Activated CD4-positive, alpha-beta T cell treated with anti-CD3 and anti-CD28 coated beads for 48 hours (primary cell): ENCODE results near the gene CYGB.

Experiments
- DNase-seq: peaks from one replicate; pipeline ENCODE4 v3.0.0-alpha.2; 2020

The CYGB gene

GRCh38 chr17:76537578-76538280, at the start of gene CYGB:
CYGB (minus strand) TSS chr17:76537709; CDS start chr17:76537542, 167 bp downstream.
- DNase-seq: no peak

- no peak for DNase-seq
Measured at GRCh38 chr17:76586741-76587487, 49.4 kb upstream of the CYGB start.

DNA sequence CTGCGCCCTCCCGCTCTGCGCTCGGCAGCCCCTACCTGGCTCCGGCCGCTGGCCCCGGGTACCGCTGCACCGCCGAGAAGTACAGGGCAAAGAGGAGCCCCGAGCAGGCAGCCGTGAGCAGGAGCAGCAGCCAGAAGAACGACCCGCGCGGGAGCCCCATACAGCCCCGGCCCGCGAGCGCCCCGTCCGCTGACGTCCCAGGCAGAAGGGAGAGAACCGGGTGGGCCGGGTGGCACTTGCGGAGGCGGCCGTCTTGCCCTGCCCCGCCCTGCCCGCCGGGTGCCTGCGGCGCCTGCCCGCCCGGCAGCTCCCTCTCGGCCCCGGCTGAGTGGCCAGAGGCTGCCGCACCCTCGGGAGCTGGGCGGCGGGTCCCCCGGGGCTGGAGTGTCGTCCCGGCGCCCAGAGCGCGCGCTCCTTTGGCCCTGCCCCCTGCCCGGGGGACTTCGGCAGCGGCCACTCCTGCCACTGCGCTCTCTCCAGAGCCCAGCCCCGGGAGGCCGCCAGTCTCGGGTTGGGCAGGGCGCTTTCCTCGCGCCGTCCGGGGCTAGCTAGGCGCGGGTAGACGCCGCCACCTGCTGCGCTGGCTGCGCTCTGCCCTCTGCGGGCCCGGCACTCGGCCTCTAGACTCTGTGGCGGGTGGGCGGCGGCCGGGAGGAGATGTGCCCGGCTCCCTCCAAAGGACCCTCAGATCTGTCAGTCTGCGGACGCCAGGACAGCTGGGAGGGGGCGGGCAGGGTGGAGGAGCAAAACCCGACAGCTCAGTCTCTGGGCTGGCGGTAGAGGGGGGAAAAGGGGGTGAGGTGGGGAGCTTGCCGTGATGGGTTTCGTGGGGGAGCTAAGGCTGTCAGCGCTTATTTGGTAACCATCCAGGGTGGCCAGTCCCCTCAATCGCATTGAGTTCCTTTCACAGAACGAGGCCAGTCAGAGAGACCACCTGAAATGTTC, 48.4 kb upstream of the CYGB start, which contains the start of gene ST6GALNAC2:
ST6GALNAC2 (minus strand) TSS at position 212 of the 945 bp plus-strand sequence; CDS start at position 160, 52 bp downstream.
- peak; percentile 47 for DNase-seq

DNA sequence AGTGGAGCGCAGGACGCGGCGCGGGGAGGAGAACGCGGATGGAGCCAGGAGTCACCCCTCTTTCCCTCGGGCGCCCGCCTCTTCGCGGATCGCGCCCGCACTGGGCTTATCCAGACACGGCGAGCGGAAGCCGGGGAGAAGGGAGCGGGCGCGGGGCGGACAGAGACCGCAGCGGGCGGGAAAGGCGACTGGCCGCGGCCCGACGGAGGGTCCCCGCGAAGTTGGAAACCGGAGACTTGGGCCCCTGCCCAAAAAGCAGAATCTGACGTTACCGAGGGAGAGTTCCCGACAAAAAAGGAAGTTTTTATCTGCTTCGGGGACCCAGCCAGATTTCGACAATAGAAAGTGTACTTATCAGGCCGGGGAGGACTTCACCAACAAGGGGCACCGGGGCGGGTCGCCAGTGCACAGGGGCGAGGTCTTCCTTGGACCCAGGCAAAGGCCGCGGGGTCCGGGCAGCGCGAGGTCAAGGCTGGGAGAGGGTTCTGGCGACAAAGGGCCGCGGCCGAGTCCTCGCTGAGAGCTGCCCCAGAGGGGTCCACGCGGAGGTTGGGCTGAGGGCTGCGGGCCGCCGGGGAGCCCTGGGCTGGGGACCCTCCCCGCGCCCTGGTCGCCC, 47.6 kb upstream of the CYGB start:
- DNase-seq: no peak

- no peak for DNase-seq
Measured at GRCh38 chr17:76584427-76585032, 47.0 kb upstream of the CYGB start.

GRCh38 chr17:76582660-76583059, 45.2 kb upstream of the CYGB start:
- DNase-seq: no peak

DNA sequence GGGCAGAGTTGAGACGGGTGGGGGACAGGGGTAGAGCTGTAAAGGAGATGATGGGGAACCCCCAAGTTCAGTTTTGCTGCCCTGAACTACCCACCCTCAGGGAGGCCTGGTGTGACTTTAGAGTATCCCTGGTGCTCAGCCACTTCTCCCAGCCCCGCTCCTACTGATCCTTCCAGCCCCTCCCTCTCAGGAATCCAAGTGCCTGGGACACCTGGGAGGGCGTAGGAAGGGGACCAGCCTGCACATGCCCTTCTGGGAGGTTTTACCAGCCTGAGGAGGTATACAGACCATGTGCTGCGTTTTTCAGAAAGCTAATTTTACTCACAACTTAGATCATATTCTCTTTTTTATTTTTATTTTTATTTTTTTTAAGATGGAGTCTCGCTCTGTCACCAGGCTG, 44.0 kb upstream of the CYGB start:
- DNase-seq: no peak

GRCh38 chr17:76579281-76579680, 41.8 kb upstream of the CYGB start:
- no peak for DNase-seq

DNA sequence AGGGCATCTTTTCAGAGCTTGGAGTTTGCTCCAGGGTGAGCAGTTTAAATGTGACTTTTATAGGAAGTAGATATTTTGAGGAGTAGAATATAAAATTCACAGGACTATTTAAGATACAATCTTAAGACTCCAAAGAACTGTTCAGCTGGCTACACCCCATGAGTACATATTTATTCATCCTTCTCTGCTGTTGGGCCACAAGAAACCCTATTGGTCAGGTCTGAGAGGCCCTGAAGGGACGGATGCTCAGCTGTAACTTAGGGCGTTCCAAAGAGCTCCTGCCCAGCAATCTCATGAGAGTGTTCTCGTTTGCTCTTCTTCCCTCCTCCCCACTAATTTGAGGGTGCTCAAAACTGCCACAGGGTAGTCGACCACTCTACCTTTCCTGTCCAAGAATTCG, 40.9 kb upstream of the CYGB start:
- DNase-seq: no peak

DNA sequence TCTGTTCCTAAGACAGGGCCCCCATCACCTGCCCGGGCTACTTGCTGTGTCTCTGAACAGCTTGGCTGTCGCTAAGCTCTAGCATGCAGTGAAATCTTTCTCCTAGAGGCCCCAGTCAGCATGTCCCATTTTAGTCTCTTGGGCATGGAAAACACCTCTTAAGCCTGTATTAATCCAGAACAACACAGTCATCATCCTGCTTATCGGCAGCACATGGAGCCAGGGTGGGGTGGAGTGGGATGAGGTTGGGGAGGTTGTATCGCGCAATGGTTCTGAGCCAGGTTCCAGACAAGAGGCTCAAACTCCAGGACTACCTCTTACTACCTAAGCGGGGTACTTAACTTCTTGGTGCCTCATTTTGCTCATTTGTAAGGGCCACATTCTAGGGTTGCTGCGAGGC, 40.4 kb upstream of the CYGB start:
- DNase-seq: no peak

DNA sequence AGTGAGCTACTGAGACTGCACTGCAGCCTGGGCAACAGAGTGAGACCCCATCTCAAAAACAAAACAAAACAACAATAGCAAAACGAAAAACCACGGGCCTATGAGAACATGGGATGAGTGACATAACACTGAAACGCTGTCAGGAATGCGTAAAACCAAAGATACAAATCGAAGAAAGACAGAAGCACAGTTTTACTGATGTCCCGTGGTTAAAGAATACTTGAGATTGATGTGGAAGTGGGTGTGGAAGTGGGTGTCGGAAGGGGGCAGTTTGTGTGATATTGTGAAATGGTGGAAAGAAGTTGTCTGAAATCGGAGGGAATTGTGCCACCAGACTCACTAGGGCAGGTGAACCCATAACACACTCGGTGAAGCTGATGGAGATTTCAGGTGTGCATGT, 38.7 kb upstream of the CYGB start:
- DNase-seq: no peak

DNA sequence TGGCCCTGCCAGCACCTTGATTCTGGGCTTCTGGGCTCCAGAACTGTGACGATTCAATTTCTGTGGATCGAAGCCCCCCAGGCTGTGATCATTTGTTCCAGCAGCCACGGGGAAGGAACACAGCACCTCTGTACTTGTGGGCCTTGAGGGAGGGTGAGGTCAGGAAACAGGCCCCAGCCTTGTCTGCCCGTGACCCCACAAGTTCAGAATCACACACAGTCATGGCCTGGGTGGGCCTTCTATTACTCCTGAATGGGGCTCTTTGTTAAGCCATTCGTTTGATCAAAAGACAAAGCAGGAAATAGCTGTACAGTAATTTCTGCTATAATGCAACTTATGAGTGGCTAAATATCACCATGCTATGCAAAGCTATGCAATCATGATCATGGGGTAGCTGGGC, 38.1 kb upstream of the CYGB start:
- DNase-seq: no peak

GRCh38 chr17:76574166-76574565, 36.7 kb upstream of the CYGB start:
- no peak for DNase-seq

DNA sequence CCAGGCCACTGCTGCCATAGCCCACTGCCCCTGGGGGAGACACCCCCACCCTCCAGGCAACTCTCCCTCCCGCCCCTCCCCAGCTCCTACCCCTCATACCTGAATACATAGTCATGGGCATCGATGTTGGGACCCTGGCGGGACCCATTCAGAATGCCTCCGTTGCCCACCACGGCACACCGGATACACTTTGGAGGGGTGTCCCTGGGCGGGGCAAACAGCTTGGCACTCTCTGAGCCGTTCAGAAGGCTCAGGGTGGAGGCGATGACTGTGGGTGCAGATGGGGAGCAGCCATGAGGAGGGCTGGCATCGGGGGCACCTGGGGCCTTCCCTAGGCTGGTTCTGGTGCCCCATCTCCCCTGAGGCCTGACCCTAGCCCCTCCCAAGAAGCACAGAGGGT, 35.6 kb upstream of the CYGB start:
- no peak for DNase-seq

GRCh38 chr17:76572201-76572910, 34.8 kb upstream of the CYGB start:
- DNase-seq: no peak

GRCh38 chr17:76570877-76571471, 33.5 kb upstream of the CYGB start:
- DNase-seq: no peak

GRCh38 chr17:76570457-76570856, 32.9 kb upstream of the CYGB start:
- DNase-seq: no peak

DNA sequence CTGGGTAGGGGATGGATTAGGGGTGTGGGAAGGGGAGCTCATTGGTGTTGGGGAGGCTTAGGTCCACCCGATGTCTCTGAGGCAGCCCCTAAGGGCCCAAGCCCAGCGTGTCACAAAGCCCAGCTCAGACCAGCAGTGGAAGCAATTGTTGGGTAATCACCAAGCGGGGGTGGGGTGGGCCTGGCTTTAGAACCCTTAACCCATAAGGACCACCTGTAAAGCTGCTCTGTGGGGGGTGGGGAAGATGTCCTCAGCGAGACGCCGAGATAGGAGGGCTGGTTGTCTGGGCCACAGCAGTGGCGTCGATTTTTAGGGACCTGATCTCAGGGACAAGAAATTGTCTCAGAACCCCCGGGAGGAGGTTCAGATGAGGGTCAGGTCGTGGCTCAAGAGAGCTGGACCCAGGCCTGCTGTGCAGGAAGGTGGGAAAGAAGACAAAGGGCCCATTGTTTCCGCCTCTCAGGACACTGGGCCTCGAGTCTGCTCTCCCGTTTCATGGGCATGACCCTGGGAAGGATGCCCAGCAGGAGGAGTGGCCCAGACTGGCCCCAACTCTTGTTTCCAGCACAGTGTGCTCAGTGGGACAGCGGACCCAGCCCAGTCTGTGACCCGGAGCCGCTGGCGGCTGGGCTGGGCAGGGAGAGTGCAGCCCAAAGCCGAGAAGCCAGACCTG, 32.2 kb upstream of the CYGB start:
- no peak for DNase-seq

DNA sequence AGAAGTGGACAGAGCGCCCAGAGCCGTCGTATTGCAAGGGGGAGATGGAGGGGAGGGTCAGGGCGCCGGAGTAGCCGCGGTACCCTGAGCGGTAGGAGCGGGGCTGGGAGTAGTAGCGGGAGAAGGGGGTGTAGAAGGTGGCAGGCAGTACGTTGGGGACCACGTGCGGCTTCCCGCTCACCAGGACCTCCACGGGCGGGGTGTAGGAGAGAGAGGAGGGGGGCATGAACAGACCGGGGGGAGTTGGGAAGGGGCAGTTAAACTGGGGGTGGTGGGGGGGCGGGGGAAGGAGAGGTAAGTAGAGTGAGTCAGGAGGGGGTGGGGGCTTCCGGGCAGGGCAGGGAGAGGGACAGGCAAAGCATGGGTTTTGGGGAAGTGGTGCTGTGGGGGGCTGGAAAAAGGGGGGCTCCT, 31.3 kb upstream of the CYGB start:
- DNase-seq: no peak

- no peak for DNase-seq
Measured at GRCh38 chr17:76567634-76568432, 30.3 kb upstream of the CYGB start.
